DND-41 (cell line): ENCODE data around the gene SERHL2.
"Not testable (repeated sequence)": the region's sequence is repeated elsewhere in the genome, so short reads cannot be mapped to it uniquely, and the experiment has no call there.

ENCODE experiments used
- CTCF ChIP-seq: IDR thresholded peaks from 2 replicates; pipeline ENCODE4 v1.5.1; 2012; ENCODE audit warnings: borderline replicate concordance, low read length, moderate library complexity, mild to moderate bottlenecking; ENCODE audit not compliant: poor library complexity, severe bottlenecking; ENCODE audit errors: extremely low read depth
- EZH2 ChIP-seq: IDR thresholded peaks from 3 replicates; pipeline ENCODE4 v1.6.1; 2012; ENCODE audit warnings: borderline replicate concordance, low read depth, mild to moderate bottlenecking, moderate library complexity, low read length, inconsistent platforms; ENCODE audit not compliant: severe bottlenecking

GRCh38 chr22:42575996-42576574 is 22.3 kb downstream of the SERHL2 start:
- TF ChIP-seq CTCF, EZH2: not testable (repeated sequence)
